Osteoblast (primary cell): ENCODE data around the gene OR6P1. TPM values are rescaled to one million over a fixed set of nuclear protein-coding genes. Genes with fewer than 3 reads are reported as not detected.

Experiments
- DNase-seq: peaks from one replicate; pipeline ENCODE4 v3.0.0; 2011; ENCODE audit warnings: low spot score, mixed read lengths; ENCODE audit not compliant: insufficient read length; ENCODE audit errors: missing footprints
- H2AFZ ChIP-seq: 2 replicates; pipeline ENCODE4 v1.6.0; 2011; ENCODE audit warnings: mild to moderate bottlenecking, low read length
- H3K27ac ChIP-seq: 2 replicates; pipeline ENCODE4 v1.5.1; 2011; ENCODE audit warnings: mild to moderate bottlenecking, low read depth, low read length, moderate library complexity
- H3K27me3 ChIP-seq: 2 replicates; pipeline ENCODE4 v1.6.0; 2012; ENCODE audit warnings: mild to moderate bottlenecking, control low read depth, inconsistent platforms, low read length, moderate library complexity; ENCODE audit not compliant: insufficient read depth
- H3K36me3 ChIP-seq: 2 replicates; pipeline ENCODE4 v1.5.1; 2011; ENCODE audit warnings: mild to moderate bottlenecking, low read length, control low read depth, moderate library complexity; ENCODE audit not compliant: insufficient read depth
- H3K4me1 ChIP-seq: 2 replicates; pipeline ENCODE4 v1.5.1; 2011; ENCODE audit warnings: mild to moderate bottlenecking, low read length, control low read depth, moderate library complexity; ENCODE audit not compliant: insufficient read depth
- H3K4me2 ChIP-seq: 2 replicates; pipeline ENCODE4 v1.6.0; 2011; ENCODE audit warnings: mild to moderate bottlenecking, low read length; ENCODE audit not compliant: insufficient read depth
- H3K4me3 ChIP-seq: fragments of 200-600 bp; sonication (generic); 3 replicates; pipeline ENCODE4 v1.5.1; 2012; ENCODE audit warnings: mild to moderate bottlenecking, low read length, inconsistent platforms; ENCODE audit not compliant: insufficient read depth
- H3K79me2 ChIP-seq: 2 replicates; pipeline ENCODE4 v1.6.0; 2012; ENCODE audit warnings: mild to moderate bottlenecking, low read length, control low read depth, inconsistent platforms; ENCODE audit not compliant: insufficient read depth
- H3K9me3 ChIP-seq: 2 replicates; pipeline ENCODE4 v1.5.1; 2011; ENCODE audit warnings: low read depth, low read length, control low read depth
- H4K20me1 ChIP-seq: 2 replicates; pipeline ENCODE4 v1.6.0; 2012; ENCODE audit warnings: mild to moderate bottlenecking, low read length, control low read depth; ENCODE audit not compliant: insufficient read depth
- CTCF ChIP-seq: IDR thresholded peaks from 2 replicates; pipeline ENCODE4 v1.5.1; 2011; ENCODE audit warnings: mild to moderate bottlenecking, low read depth, low read length, moderate library complexity; ENCODE audit errors: extremely low read depth
- total RNA-seq: library from RNA; depleted of rRNA; stranded (reverse); fragments of >200 nt; gene quantifications from 2 replicates; pipeline ENCODE4 v1.2.3, GENCODE V29; 2012

The OR6P1 gene
- total RNA-seq, 1 donor = not detected

GRCh38 chr1:158579733-158580132, 9.4 kb upstream of the OR6P1 start, which contains the start of gene OR10X1:
TSS of gene OR10X1 (minus strand) at chr1:158579899. CDS start at chr1:158579899, 0 bp downstream.
- no peak for TF ChIP-seq CTCF
- Histone ChIP-seq H3K79me2 (no peaks in the 10 kb centered on the region), H3K4me2 (no peak within 1 kb of the TSS), H3K4me1 (no peaks in the 10 kb centered on the region), H3K4me3 (no peak within 1 kb of the TSS), H3K9me3 (no peaks in the 10 kb centered on the region), H3K27ac (no peak within 1 kb of the TSS), H2AFZ (no peak within 1 kb of the TSS), H3K27me3 (no peaks in the 10 kb centered on the region), H4K20me1 (no peaks in the 10 kb centered on the region), H3K36me3 (no peaks in the 10 kb centered on the region)
- no peak for DNase-seq

GRCh38 chr1:158577561-158577960, 7.2 kb upstream of the OR6P1 start:
- Histone ChIP-seq H3K4me1 (no peaks in the 10 kb centered on the region), H3K4me3 (no peak overlapping the region), H3K4me2 (no peak overlapping the region), H3K79me2 (no peaks in the 10 kb centered on the region), H4K20me1 (no peaks in the 10 kb centered on the region), H3K36me3 (no peaks in the 10 kb centered on the region), H3K27ac (no peak overlapping the region), H3K27me3 (no peaks in the 10 kb centered on the region), H3K9me3 (no peaks in the 10 kb centered on the region), H2AFZ (no peak overlapping the region)
- TF ChIP-seq CTCF = no peak
- no peak for DNase-seq

GRCh38 chr1:158572226-158572625, 1.8 kb upstream of the OR6P1 start:
- no peak overlapping the region for H3K27ac ChIP-seq
- DNase-seq = peak; percentile 66
- no peaks in the 10 kb centered on the region for H3K36me3 ChIP-seq
- H3K79me2 ChIP-seq = no peaks in the 10 kb centered on the region
- no peak overlapping the region for H3K4me3 ChIP-seq
- no peaks in the 10 kb centered on the region for H3K27me3 ChIP-seq
- no peak overlapping the region for H3K4me2 ChIP-seq
- no peaks in the 10 kb centered on the region for H3K4me1 ChIP-seq
- TF ChIP-seq CTCF = no peak
- no peaks in the 10 kb centered on the region for H4K20me1 ChIP-seq
- H3K9me3 ChIP-seq = no peaks in the 10 kb centered on the region
- no peak overlapping the region for H2AFZ ChIP-seq

- no peak overlapping the region for H2AFZ ChIP-seq
- TF ChIP-seq CTCF = no peak
- H3K36me3 ChIP-seq = no peaks in the 10 kb centered on the region
- no peak for DNase-seq
- no peaks in the 10 kb centered on the region for H3K79me2 ChIP-seq
- no peaks in the 10 kb centered on the region for H3K27me3 ChIP-seq
- H3K4me1 ChIP-seq = no peaks in the 10 kb centered on the region
- no peak overlapping the region for H3K27ac ChIP-seq
- no peaks in the 10 kb centered on the region for H3K9me3 ChIP-seq
- no peak overlapping the region for H3K4me3 ChIP-seq
- H4K20me1 ChIP-seq = no peaks in the 10 kb centered on the region
- H3K4me2 ChIP-seq = no peak overlapping the region
These were observed 5.8 kb downstream of the OR6P1 start for GRCh38 chr1:158564608-158565007.
